Activated CD8-positive, alpha-beta memory T cell treated with anti-CD3 and anti-CD28 coated beads for 1 hour (primary cell): Measurements from ENCODE around the gene ATG2A.
A peak's percentile ranks its signal among the peaks of the same experiment; 100 is the strongest.

Experiments
- DNase-seq, 2 donors: peaks; one replicate each; pipeline ENCODE4 v3.0.0-alpha.2; 2020; ENCODE audit warnings: low read depth in 1 of 2; ENCODE audit errors: extremely low read depth in 1 of 2

The ATG2A gene

DNA sequence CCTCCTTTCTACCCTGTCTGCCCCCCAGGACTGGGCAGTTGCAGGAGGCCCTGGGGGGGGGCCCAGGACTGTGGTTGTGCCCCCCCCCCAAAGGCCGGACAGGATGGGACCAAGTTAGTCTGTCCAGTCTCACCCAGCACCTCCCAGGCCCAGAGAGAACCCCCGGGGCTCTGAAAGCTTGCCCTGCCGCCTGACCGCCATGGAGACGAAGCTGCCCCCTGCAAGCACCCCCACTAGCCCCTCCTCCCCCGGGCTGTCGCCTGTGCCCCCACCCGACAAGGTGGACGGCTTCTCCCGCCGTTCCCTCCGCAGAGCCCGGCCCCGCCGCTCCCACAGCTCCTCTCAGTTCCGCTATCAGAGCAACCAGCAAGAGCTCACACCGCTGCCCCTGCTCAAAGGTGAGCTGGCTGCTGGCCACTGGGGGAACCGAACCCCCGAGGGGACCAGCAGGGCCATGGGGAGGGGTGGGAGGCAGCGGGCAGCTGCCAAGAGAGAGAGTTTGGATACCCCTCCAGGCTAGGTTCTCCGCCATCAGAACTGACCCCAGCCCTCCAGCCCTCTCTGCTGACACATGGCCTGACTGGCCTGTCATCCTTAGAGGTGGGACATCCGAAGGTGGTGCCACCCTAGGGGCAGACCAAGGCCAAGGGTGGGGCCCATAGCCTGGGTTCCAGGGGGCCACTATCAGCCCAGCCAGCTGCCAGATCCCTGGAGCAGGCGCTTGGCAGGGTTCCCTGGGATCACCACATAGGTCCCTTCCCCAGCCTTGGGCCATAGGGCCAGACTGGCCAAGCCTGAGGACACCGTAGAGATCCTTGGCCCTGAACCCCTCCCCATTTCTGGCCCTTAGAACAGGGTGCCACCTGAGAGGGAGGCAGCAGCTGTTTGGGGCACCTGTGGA lies 8.8 kb upstream of the ATG2A start:
- no peak for DNase-seq

DNA sequence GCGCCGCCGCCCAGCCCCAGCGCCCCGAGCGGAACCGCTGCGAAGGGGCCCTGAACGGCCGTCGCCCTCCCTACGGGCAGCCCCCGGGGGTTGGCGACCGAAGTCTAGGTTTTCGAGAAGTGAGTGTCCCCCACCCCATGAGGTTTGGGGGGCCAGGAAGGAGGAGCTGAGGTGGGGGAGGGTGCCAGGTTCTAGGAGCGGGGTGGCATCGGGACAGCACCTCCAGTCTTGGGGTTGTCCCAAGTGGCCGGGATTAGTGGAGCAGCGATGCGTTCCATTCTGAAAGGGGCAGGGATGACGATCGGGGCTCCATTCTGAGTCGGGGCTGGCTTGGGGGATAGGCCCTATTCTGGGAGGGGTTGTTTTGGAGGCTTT lies 7.9 kb upstream of the ATG2A start:
- DNase-seq: no peak

DNA sequence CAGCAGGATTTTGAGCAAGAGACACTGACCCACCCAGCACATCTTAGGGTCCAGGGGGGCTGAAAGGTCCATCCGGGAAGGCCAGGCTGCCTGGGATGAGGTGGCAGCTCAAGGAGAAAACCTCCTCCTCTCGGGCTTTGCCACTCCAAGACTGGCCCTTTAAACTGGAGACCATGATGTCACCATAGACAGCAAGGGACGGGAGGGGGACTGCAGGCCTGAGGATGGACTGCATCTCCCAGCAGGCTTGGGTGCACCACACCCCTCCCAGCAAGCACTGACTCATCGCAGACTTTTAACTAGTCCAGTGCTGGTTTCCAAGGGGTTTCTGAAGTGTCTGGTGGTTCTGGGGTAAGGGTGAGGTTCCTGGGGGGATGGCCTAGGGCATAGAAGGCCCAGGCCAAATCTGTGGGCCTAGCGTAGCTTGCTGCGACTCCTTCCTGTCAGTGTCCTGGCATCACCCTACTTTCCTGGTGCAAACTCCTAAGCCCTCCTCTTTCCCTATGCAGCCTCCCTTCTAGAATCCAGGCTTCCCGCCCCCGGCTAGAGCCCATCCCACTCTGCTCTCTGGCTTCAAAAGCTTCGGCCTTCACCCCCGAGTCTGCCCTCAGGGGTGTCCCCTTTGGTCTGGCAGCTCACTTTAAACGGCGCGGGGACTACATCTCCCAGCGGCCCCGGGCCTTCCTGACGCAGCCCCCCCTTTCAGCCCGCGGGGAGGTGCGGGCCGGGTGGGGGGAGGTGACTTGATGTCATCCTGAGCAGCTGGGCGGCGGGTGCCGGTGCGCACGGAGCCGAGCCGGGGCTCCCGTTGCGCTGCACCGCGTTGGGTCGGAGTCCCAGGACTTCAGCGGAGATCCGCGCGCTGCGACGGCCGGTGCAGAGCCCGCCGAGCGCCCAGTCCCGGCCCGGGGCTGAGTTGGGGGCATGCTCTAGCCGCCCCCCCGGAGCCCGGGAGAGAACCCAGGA lies 7.2 kb upstream of the ATG2A start, which contains the start of gene PPP2R5B:
PPP2R5B (plus strand) TSS at position 746 of the 966 bp plus-strand sequence. CDS start 1,046 bp downstream, outside the sequence.
- DNase-seq: peak; percentile 68 to 86

DNA sequence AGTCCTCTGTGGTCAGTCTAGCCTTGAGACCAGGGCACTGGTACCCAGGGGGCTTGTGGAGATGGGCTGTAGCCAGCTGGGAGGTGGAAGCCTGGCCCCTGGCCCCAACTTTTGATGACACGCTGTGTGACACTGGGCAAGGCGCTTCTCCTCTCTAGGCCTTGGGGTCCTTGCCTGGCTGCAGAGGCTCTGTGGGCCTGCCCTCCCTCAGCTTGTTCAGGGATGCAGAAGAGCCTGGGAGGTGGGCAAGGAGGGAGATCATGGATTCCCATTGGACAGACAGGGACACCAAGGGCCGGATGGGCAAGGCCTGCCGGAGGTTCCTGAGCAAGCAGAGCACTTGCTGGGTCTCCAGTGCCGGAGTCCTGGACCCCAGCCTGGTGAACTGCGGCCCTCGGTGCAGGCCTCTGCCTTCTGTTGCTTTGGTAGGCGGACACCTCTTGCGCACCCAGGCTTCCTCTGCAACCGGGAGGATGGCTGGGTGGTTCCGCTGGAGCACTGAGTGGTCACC lies 6.2 kb upstream of the ATG2A start:
- DNase-seq: no peak

DNA sequence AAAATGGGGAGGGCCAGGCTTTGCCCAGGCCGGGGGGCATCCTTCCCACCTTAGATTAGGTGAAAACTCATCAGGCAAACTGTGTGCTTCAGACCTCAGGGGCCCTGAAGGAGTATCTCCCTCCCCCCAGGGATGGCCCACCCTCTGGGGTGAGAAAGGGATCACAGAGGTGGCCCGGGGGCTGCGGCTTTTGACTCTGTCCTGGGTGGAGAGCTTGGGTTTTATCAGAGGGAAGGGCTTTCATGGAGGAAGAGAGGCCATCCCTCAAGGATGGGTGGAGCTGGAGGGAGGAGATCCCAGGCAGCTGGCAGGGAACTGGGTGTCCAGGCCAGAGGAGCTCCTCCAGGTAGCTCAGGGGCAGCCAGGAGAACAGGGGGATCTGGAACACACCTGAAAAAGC lies 4.4 kb upstream of the ATG2A start:
- no peak for DNase-seq

DNA sequence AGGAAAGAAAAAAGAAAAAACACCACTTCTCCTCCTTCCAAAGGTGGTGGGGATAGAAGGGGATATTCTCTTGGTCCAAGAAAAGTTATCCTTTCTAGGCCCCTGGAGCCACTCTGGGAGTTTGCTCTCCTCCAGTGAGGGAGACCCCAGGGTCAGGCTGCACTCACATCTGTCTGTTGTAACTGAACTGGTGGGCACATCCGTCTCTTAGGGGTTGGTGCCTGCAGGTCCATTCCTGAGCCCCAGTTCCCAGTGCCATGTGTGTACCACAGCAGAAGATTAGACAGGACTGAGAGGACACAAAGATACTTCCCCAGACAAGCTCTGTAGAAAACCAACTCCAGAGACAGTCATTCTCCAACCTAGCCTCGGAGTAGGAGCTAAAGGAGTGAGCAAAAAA lies 3.1 kb upstream of the ATG2A start:
- DNase-seq: no peak

DNA sequence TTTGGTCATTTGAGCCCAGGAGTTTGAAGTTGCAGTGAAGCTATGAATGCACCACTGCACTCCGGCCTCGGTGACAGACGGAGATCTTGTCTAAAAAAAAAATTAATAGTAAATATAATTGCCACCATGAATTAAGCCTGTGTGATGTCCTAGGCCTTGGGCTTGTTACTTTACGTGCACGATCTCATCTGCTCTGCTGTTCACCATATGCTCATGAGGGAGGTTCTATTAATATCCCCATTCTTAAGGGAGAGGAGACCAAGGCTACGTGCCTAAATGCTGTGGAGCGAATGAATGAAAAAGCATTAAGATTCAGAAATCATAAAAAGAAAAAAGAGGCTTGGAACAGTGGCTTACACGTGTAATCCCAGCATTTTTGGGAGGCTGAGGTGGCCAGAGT lies 2.6 kb upstream of the ATG2A start:
- DNase-seq: no peak

DNA sequence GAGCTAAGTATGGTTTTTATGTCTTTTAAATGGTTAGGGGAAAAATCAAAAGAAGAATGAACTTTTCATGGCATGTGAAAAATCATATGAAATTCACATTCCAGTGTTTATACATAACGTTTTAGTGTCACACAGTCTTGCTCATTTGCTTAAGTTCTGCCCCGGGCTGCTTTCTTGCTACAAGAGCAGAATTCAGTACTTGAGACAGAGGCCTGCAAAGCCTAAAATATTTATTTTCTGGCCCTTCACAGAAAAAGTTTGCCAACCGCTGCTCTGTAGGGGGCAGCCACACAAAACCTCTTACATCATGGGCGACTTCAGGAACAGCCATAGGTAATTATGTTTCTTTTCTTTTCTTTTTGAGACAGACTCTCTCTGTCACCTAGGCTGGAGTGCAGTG lies 1.0 kb upstream of the ATG2A start:
- DNase-seq: no peak

DNA sequence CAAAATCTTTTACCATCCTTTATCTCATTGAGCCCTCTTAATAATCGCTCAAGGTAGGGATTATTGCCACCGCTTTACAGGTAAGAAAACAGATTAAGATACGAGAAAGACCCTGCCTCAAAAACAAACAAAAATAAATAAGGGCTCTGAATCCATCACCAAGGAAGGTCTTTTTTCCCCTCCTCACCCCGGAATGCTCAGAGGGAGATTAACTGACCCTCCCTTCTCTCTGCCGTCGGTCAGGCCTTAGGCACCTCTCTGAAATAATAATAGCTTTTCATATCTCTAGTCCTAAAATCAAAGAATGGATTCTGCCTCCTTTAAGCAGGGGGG lies 620 bp upstream of the ATG2A start:
- DNase-seq: no peak

DNA sequence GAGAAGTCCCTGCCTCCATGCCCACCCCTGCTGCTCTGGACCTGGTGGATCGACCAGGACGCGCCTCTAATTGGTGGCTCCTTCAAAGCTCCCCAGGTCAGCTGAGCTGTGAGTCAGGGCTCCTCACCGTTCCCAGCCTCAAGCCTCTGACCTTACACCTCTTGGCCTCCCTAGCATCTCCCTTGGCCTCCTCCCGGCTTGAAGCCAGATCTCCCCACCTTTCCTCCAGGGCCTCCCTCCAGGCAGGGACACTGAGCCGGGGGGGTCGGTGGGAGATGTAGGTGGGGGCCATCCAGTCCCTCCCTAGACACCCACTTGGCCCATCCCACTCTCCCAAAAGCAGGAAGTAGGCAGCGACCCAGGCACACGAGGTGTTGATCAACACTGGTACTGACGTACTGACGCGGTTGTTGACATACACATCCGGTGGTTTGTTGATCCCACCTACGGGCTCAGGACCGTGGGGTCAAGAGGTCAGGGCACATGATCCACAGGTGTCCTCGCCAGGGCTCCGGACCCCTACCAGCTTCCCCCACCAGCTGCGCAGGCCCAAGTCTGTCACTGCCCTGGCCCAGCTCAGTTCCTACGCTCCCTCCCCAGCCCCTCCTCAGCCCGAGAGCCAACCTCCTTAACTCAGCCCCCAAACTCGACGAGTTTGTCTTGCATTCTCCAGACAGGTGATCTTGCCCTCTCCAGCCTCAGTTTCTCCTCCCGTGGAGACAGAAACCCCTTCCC lies 802 bp downstream of the ATG2A start:
- DNase-seq: no peak

DNA sequence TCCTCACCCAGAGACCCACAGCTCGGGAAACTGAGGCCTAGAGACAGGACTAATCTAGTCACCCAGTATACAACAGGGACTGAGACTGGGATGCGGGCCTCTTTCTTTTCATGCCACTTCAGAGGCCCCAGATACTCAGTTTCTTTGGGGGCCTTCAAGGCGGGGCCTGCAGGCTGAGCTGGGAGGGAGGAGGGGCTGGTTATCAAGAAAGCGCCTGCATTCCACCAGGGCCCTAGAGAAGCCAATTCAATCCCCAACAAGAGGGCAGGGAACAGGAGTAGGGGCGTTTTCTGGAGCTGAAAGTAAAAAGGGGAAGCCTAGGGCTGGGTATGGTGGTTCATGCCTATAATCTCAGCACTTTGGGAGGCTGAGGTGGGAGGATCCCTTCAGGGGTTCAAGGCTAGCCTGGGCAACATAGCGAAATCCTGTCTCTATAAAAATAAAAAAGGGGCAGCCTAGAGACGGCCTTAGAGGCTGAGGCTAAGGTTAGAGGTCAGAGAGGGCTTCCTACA lies 1.6 kb downstream of the ATG2A start:
- DNase-seq: no peak

DNA sequence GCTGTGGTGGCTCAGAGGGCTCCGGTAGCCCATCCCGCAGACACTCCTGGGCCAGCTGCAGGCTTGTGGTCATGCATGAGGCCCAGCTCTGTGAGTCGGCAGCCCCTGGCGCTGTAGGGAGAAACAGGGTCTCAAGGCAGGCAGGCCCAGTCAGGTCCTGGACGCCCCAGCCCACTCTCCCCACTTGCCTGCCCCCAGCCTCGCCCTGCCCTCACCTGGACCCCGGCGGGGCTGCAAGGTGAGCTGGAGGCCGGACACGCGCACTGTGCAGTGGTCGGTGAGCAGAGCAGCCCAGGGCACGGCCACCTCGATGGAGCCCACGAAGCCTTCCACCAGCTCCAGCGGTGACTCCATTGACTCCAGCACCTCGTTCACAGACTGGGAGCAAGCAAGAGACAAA lies 2.9 kb downstream of the ATG2A start:
- no peak for DNase-seq

DNA sequence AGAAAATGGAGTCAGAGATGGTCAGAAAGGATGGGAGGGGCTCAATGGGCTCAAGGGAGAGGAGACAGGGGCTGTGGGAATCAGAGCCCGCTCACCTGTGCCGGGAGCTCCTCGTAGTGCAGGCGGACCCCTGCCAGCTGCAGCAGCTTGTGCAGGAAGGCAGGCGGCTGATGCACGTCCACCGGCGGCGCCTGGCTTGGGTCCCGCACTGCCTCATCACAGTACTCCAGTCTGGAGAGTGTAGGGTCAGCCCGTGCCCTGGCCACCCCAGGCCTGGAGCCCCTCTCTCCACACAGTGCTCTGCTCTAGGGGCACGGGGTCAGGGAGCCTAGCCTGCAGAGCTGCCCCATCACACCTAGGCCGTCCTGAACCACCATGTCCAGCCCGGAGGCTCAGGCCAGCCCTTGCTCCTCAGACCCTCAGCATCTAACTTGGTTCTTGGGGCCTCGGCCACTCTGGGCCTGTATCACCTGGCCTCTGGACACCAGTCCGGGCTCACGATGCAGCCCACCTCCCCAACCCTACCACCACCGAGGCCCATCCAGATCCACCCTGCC lies 3.8 kb downstream of the ATG2A start:
- DNase-seq: no peak

DNA sequence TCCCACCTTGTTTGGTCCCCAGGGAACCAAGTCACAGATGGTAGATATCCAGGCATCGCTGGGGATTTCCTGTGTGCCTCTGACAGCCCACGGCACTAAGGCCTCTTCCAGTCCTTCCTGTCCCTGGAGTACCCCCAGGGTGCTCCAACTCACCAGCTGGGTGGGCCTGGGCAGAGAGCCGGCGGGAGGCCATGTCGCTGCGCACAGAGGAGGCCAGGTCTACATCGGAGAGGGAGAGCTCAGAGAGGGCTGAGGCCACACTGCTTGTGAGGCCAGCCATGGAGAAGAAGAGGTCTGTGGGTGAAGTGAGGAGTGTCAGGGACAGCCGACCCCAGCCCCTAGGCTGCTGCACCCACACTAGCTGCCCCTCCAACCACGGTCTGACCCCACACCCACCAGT lies 5.3 kb downstream of the ATG2A start:
- no peak for DNase-seq

DNA sequence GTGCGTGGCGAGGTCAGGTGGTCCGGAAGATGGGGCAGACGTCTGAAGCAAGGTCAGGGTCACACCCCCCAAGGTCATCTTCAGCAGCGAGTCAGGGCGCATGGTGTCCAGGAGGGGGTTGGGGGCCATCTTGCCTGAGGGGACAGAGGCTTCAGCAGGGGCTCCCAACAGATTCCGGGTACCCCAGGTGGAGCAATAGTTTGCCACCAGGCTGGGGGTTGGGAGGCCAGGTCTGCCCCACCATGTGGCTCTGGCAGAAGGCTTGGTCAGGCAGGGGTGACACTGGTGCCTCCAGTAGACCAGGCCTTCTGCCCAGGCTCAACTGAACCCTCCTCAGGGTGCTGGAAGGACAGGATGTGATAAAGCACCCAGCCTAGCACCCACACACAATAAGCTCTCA lies 5.9 kb downstream of the ATG2A start:
- DNase-seq: no peak

DNA sequence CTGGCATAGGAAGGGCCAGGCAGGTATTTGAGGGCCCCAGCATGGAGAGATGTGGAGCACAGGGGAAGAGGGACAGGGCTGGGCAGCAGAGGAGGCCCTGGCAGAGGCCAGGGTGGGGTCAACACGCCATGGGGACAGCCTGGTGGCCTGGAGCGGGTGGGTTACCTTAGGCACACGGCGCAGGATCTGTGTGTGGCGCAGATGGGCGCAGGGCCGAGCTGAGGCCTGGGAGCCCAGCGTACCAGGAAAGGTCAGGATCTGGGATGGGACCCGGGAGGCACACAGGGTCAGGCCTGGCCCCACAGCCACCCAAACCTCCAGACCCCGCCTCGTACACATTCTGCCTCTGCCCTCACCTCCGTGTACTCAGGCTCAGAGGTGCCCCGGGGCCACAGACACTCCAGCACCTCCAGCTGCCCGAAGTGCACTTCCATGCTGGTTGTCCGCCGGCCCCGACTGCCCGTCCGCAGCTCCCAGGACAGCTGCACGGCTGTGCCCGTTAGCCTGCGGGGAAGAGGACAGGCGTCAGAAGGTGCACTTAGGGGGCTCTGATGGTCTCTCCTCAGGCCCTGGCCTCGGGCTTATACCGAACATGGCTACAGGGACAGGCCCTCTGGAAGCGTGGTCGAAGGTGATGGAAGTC lies 6.4 kb downstream of the ATG2A start:
- no peak for DNase-seq

DNA sequence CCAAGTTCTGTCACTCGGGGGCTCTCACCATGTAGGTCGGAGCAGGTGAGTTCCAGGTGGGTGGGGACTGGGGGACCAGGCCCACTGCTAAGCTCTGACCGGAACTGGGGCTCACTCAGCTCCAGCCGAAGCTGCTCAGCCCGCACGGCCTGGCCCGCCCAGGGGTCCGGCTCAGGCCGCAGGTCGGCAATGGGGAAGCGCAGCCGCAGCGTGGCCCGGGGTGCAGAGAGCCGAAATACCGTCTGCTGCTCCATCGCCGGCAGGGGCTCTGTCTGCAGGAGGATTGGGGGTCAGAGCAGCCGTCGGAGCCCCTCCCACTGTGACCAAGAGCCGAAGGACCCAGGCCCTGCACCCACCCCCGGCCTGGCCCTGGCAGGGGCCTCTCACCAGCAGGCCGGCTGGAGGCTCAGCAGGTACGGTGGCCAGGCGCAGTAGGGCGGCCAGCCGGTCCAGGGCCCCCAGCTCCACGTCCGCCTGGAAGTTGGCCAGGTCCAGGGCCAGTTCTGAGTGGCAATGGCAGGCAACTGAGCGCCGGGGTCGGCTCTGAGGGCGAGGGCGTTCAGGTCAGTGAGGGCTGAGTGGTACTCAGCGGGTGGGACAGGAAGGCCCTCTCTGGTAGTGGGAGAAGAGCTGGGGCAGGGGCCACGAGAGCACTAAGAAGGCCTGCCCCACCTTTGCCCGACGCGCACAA lies 7.2 kb downstream of the ATG2A start:
- no peak for DNase-seq

DNA sequence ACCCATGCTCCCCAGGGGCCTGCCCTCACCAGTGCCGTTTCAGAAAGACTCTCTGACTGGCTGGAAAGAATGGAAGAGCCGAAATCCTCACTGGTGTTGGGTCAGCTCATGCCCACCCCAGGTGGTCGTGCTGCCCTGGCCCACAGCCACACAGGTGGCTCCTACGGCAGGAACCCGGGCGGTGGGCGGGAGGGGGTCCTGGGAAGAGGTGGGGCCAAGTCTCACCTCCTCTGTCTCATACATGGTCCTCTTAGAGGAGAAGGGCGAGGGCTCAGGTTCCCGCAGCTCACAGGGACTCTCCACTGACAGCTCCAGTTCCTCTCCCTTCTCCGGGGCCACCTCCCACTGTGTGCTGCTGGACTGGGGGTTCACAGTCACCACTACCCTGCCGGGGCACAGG lies 8.2 kb downstream of the ATG2A start:
- DNase-seq: no peak

DNA sequence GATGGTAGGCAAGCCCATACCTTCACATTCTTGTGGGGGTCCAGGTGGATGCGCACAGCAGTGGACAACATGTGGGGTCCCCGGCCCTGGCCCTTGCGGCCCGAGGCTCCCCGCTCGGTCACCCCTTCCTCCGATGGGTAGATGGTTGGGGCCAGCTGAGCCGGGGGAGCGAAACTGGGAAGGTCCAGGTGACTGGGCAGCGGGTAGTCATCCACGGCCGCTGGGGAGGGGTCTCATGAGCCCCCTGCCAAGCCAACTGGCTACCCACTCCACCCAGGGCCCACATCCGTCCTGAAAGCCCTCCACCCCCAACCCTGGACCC lies 10.7 kb downstream of the ATG2A start:
- no peak for DNase-seq
